ENCODE results near the gene FCN1. TPM values are rescaled to one million over a fixed set of nuclear protein-coding genes. Genes with fewer than 3 reads are reported as not detected.

FCN1 gene
- total RNA-seq, 3 donors from 2014 or later, result 0.44 to 5.1 (median 2.9) TPM

DNA sequence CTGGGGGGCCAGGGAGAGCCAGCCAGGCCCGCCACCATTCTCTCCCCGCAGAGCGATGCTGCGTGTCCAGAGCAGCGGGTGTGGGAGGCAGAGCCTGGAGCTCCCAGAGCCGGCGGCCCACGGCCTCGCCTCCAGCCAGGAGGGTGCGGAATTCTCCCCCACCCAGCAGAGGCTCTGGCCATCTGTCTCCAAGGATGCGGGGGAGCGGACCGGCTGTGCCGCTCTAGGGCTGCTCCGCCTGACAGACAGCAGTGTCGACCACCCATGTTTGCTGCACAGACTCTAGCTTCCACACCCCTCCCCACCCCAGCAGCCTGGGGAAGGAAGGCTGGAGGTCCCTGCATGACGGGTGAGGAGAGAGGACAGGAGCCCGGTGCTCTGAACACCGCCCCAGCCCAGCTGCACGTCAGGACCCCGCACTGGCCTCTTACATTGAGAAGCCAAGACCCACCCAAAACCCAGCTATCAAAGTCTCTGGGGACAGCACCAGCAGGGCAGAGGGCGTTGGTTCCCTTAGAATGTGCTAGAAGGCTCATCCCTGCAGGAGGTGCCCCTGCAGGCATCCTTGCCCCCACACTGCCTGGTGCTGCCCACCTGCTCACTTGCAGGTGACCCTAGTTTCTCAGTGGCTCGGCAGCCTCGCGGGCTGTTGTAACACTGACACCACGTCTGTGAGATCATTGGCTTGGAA lies 29.7 kb upstream of the FCN1 start:
- Histone ChIP-seq H3K27ac (no peak overlapping the region), H3K4me3 (no peak overlapping the region), H3K9me3 (no peaks in the 10 kb centered on the region), H3K36me3 (no peaks in the 10 kb centered on the region), H3K27me3 (peaks cover 0 to 49% of the 10 kb centered on the region in 2 donors), H3K4me1 (peaks cover 0 to 7% of the 10 kb centered on the region in 2 donors)
- intact Hi-C loops (cut with DNase I; ENCODE audit: low total_unique reads), result loop anchor here (5.0 kb wide), 1 partner anchor 1180 kb away; no protein-coding TSS in a partner anchor
- no peak for DNase-seq (ENCODE audit: low spot score in 2 of 2)
- TF ChIP-seq POLR2AphosphoS5 (IDR thresholded peaks at IDR 0.05) (no peak), POLR2A (IDR thresholded peaks at IDR 0.05) (no peak)
- TF ChIP-seq, protein P1, sequence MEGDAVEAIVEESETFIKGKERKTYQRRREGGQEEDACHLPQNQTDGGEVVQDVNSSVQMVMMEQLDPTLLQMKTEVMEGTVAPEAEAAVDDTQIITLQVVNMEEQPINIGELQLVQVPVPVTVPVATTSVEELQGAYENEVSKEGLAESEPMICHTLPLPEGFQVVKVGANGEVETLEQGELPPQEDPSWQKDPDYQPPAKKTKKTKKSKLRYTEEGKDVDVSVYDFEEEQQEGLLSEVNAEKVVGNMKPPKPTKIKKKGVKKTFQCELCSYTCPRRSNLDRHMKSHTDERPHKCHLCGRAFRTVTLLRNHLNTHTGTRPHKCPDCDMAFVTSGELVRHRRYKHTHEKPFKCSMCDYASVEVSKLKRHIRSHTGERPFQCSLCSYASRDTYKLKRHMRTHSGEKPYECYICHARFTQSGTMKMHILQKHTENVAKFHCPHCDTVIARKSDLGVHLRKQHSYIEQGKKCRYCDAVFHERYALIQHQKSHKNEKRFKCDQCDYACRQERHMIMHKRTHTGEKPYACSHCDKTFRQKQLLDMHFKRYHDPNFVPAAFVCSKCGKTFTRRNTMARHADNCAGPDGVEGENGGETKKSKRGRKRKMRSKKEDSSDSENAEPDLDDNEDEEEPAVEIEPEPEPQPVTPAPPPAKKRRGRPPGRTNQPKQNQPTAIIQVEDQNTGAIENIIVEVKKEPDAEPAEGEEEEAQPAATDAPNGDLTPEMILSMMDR (IDR thresholded peaks at IDR 0.05), result no peak

GRCh38 chr9:134946663-134947062 lies 29.0 kb upstream of the FCN1 start:
- H3K4me1 ChIP-seq, result peaks cover 0 to 7% of the 10 kb centered on the region in 2 donors
- intact Hi-C loops (cut with DNase I; ENCODE audit: low total_unique reads), result loop anchor here (5.0 kb wide), 1 partner anchor 1179 kb away; no protein-coding TSS in a partner anchor
- H3K4me3 ChIP-seq, result no peak overlapping the region
- H3K36me3 ChIP-seq, result no peaks in the 10 kb centered on the region
- no peaks in the 10 kb centered on the region for H3K9me3 ChIP-seq
- peaks cover 0 to 57% of the 10 kb centered on the region in 2 donors for H3K27me3 ChIP-seq
- TF ChIP-seq, protein P1 (IDR thresholded peaks at IDR 0.05), result no peak
- no peak for TF ChIP-seq POLR2AphosphoS5 (IDR thresholded peaks at IDR 0.05)
- TF ChIP-seq POLR2A (IDR thresholded peaks at IDR 0.05), result no peak
- DNase-seq (ENCODE audit: low spot score in 2 of 2), result no peak
- no peak overlapping the region for H3K27ac ChIP-seq

GRCh38 chr9:134945509-134946275 lies 28.0 kb upstream of the FCN1 start:
- TF ChIP-seq, protein P1 (IDR thresholded peaks at IDR 0.05), result no peak
- TF ChIP-seq POLR2A (IDR thresholded peaks at IDR 0.05) (no peak), POLR2AphosphoS5 (IDR thresholded peaks at IDR 0.05) (no peak)
- Histone ChIP-seq H3K27ac (no peak overlapping the region), H3K9me3 (no peaks in the 10 kb centered on the region), H3K27me3 (peaks cover 0 to 60% of the 10 kb centered on the region in 2 donors), H3K4me1 (peaks cover 0 to 7% of the 10 kb centered on the region in 2 donors), H3K4me3 (no peak overlapping the region), H3K36me3 (no peaks in the 10 kb centered on the region)
- intact Hi-C loops (cut with DNase I; ENCODE audit: low total_unique reads), result loop anchor here (5.0 kb wide), 1 partner anchor 1178 kb away; no protein-coding TSS in a partner anchor
- no peak for DNase-seq (ENCODE audit: low spot score in 2 of 2)

DNA sequence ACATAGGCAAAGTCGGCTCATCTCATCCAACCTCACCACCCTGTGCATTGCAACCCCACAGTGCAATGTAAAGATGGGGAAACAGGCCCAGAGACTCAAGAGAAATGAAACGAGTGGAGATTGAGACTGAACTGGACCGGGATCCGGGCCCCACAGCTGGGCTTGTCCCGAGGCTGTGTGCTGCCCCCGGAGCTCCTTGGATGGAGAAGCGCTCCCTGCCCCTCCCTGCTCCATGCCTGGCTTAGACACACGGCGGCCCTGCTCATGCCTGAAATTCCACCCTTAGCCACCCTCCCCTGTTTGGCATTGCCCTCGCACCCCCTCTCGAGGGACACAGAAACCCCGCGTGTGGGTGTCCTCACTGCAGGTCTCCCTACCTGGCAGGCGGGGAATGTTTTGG lies 27.2 kb upstream of the FCN1 start:
- H3K27ac ChIP-seq, result no peak overlapping the region
- H3K27me3 ChIP-seq, result peaks cover 0 to 64% of the 10 kb centered on the region in 2 donors
- TF ChIP-seq POLR2AphosphoS5 (IDR thresholded peaks at IDR 0.05), result no peak
- TF ChIP-seq, protein P1 (IDR thresholded peaks at IDR 0.05), result no peak
- no peak for TF ChIP-seq POLR2A (IDR thresholded peaks at IDR 0.05)
- DNase-seq (ENCODE audit: low spot score in 2 of 2), result no peak
- H3K36me3 ChIP-seq, result no peaks in the 10 kb centered on the region
- peaks cover 0 to 7% of the 10 kb centered on the region in 2 donors for H3K4me1 ChIP-seq
- intact Hi-C loops (cut with DNase I; ENCODE audit: low total_unique reads), result loop anchor here (5.0 kb wide), 1 partner anchor 1178 kb away; no protein-coding TSS in a partner anchor
- no peaks in the 10 kb centered on the region for H3K9me3 ChIP-seq
- no peak overlapping the region for H3K4me3 ChIP-seq

Data from breast epithelium (tissue), 4 donors.